ENCODE measurements around the gene ENG.
"Not testable (repeated sequence)": the region's sequence is repeated elsewhere in the genome, so short reads cannot be mapped to it uniquely, and the experiment has no call there.

Gene ENG

DNA sequence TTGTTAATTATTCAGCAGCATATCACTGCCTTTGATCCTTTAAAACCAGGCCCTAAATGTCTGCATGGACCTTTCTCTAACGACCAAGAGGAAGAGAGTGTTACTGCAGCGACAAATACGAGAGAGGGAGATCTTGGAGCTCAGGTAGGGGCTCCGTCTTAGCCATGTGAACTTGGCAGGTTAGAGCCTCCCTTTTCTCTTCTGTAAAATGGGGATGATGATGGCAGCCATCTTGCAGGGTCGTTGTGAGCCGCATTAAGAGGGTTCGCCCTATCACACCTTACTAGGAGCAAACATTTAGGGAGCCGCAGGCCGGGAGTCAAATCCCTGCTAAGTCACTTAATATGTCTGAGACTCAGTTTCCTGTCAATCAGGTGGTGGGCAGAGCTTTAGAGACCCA is 1.6 kb downstream of the ENG start:
- H3K79me2 ChIP-seq (ENCODE audit: control insufficient read depth, insufficient read depth, low read length, unreplicated experiment): peaks cover 75% of the 10 kb centered on the region
- H3K4me3 ChIP-seq (ENCODE audit: low read depth, low read length): peak overlapping the region; percentile 96
- peaks cover 19% of the 10 kb centered on the region for H3K4me1 ChIP-seq (ENCODE audit: control insufficient read depth, insufficient read depth, low read length, unreplicated experiment)
- H2AFZ ChIP-seq (ENCODE audit: low read length, unreplicated experiment): no peak overlapping the region
- peaks cover 38% of the 10 kb centered on the region for H3K36me3 ChIP-seq (ENCODE audit: insufficient read depth, low read length)
- H3K27ac ChIP-seq (ENCODE audit: low read depth, low read length): no peak overlapping the region
- H3K27me3 ChIP-seq (ENCODE audit: insufficient read depth, low read length): no peaks in the 10 kb centered on the region

DNA sequence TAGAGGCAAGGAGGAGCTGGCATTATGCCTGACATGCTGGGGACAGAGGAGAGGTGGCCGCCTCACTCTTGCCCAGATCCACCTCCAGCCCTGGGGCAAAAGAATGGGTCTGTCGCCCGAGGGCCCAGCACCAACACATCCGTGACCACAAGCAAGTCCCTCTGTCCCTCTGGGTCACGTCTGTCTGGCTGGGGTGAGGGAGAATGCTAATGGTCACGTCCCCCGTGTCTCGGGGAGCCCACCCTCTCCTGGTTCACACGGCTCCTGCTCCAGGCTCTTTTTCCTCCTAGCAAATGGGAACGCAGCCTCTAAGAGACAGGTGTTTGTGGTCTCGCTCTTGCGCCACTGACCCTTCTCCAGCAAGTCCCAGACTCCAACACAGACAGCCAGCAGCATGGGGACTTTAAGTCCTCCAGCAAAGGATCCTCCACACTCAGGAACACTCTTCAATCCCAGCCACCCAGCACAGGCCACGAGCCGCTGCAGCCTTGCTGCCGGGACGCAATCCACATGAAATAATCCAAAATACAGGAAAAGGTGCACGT is 4.1 kb downstream of the ENG start:
- peaks cover 99% of the 10 kb centered on the region for H3K79me2 ChIP-seq (ENCODE audit: control insufficient read depth, insufficient read depth, low read length, unreplicated experiment)
- H2AFZ ChIP-seq (ENCODE audit: low read length, unreplicated experiment): no peak overlapping the region
- no peak overlapping the region for H3K27ac ChIP-seq (ENCODE audit: low read depth, low read length)
- H3K36me3 ChIP-seq (ENCODE audit: insufficient read depth, low read length): peaks cover 38% of the 10 kb centered on the region
- peaks cover 39% of the 10 kb centered on the region for H3K4me1 ChIP-seq (ENCODE audit: control insufficient read depth, insufficient read depth, low read length, unreplicated experiment)
- H3K4me3 ChIP-seq (ENCODE audit: low read depth, low read length): peak overlapping the region; percentile 96; the same call in 1 of the 2 replicates
- no peaks in the 10 kb centered on the region for H3K27me3 ChIP-seq (ENCODE audit: insufficient read depth, low read length)

DNA sequence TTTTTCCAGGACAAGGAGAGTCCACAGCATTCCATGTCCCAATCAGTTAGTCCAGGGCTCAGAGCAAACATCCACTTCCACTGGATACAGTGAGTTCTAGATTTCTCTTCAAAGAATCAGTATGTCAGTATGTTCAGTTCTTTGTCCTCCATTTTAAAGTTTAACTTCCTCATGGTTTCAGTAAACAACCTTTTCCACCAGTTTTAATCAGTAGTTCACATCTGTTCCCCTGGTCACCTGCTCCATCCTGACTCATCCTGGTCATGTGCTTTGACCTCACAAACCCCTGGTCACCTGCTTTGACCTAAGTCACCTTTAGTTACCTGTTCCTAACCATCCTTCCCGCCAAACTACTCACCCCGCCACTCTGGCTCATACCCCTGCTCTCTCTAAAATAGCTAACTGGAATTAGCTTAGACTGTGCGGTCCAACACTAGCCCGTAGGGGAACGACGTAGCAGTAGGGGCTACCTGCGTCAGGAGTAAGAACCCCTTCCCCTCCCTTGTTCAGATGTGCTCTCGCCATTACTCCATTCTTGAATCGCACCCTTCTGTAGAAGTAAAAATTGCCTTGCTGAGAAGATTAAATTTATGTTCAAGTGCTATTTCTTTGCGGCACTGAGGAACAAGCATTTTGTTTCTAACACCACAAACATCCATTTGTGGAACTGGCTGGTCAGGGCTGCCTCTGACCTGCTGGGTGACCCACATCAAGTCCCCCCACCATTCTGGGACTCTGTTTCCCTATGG is 5.5 kb downstream of the ENG start:
- no peak overlapping the region for H3K27ac ChIP-seq (ENCODE audit: low read depth, low read length)
- H3K4me1 ChIP-seq (ENCODE audit: control insufficient read depth, insufficient read depth, low read length, unreplicated experiment): peaks cover 51% of the 10 kb centered on the region
- H3K79me2 ChIP-seq (ENCODE audit: control insufficient read depth, insufficient read depth, low read length, unreplicated experiment): peaks cover 98% of the 10 kb centered on the region
- peaks cover 38% of the 10 kb centered on the region for H3K36me3 ChIP-seq (ENCODE audit: insufficient read depth, low read length)
- no peak overlapping the region for H2AFZ ChIP-seq (ENCODE audit: low read length, unreplicated experiment)
- H3K4me3 ChIP-seq (ENCODE audit: low read depth, low read length): no peak overlapping the region
- H3K27me3 ChIP-seq (ENCODE audit: insufficient read depth, low read length): no peaks in the 10 kb centered on the region

DNA sequence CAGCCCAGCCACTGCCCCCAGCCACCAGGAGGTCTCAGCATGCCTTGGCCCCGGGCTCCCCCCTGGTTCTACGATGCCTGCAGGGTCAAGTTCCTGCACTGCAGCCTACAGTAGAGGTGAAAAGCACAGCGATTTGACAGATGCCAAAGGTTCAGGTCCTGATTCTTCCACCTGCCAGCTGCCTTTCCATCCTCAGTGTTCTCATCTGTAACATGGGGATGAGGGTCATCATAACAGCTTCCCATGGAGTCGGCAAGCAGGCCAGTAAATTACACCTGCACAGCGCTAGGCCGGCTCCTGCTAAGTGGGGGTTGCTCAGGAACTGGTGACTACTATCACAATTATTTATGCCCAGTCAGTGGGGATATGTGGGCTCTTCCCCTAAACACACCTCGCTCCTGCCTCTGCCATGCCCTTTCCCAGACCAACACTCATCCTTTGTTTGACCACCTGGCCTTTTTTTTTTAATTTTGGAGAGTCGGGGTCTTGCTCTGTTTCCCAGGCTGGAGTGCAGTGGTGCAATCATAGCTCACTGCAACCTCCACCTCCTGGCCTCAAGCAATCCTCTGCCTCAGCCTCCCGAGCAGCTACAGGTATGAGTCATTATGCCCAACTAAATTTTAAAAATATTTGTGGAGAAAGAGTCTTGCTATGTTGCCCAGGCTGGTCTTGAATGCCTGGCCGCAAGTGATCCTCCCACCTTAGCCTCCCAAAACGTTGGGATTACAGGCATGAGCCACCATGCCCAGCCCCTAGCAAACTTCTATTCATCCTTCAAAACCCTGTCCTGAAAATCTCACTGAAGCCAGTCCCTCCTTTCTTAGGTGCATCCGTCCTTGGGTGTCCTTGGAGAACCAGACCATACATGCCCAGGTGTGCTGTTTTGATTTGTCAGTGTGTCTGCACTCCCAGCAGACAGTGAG is 6.4 kb downstream of the ENG start:
- Histone ChIP-seq H3K36me3 (ENCODE audit: insufficient read depth, low read length) (peaks cover 38% of the 10 kb centered on the region), H3K79me2 (ENCODE audit: control insufficient read depth, insufficient read depth, low read length, unreplicated experiment) (peaks cover 93% of the 10 kb centered on the region), H3K4me1 (ENCODE audit: control insufficient read depth, insufficient read depth, low read length, unreplicated experiment) (peaks cover 51% of the 10 kb centered on the region), H3K27me3 (ENCODE audit: insufficient read depth, low read length) (no peaks in the 10 kb centered on the region), H2AFZ (ENCODE audit: low read length, unreplicated experiment) (no peak overlapping the region), H3K27ac (ENCODE audit: low read depth, low read length) (peak overlapping the region; percentile 91), H3K4me3 (ENCODE audit: low read depth, low read length) (no peak overlapping the region)

DNA sequence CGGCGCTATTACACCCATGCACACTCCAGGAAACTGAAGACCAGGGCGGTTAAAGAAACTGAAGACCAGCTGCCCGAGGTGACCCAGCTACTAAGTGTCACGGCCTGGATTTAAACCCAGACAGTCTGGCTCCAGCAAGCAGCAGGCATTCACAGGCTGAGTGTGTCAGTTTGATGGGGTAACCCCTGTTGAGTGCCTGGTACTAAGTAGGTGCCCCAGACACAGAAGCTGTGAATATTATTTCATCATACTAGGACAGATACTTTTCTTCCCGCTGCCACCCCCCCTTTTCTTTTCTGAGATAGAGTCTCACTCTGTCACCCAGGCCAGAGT is 7.3 kb downstream of the ENG start:
- H3K4me1 ChIP-seq (ENCODE audit: control insufficient read depth, insufficient read depth, low read length, unreplicated experiment): peaks cover 44% of the 10 kb centered on the region
- H3K4me3 ChIP-seq (ENCODE audit: low read depth, low read length): peak overlapping the region; percentile 56
- H2AFZ ChIP-seq (ENCODE audit: low read length, unreplicated experiment): no peak overlapping the region
- H3K27ac ChIP-seq (ENCODE audit: low read depth, low read length): peak overlapping the region; percentile 91
- H3K36me3 ChIP-seq (ENCODE audit: insufficient read depth, low read length): peaks cover 30% of the 10 kb centered on the region
- no peaks in the 10 kb centered on the region for H3K27me3 ChIP-seq (ENCODE audit: insufficient read depth, low read length)
- H3K79me2 ChIP-seq (ENCODE audit: control insufficient read depth, insufficient read depth, low read length, unreplicated experiment): peaks cover 89% of the 10 kb centered on the region

DNA sequence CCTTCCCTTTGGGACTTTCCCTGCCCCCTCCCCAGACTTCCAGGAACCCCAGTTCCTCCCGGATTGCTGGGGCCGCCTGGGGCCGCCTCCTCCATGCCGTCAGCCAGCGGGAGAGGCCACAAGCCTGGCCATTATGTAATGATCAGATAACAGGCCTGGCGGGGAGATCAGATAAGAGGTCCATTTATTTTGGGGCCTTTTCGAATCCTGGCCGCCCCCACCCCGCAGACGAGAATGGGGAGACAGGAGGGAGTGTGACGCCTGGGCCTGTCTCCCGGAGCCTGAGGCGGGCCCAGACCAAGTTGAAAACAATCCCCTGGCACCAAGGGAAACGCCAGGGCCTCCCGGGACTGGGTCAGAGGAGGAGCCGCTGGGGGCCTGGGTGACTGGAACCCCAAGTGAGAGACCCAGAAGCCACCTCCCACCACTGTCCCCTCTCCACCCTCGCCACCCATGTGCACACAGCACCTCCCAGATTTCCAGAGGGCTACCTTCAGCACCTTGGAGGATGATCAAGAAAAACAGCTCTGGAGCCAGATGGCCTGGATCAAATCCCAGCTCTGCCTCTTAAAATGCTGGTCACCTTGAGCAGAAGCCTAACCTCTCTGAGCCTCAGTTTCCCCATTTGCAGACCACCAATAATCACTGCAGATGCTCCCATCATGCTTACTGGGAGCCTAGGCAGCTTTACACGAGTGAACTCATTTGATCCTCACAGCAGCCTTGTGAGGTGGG is 7.8 kb downstream of the ENG start:
- Histone ChIP-seq H3K79me2 (ENCODE audit: control insufficient read depth, insufficient read depth, low read length, unreplicated experiment) (peaks cover 88% of the 10 kb centered on the region), H3K27me3 (ENCODE audit: insufficient read depth, low read length) (no peaks in the 10 kb centered on the region), H3K4me1 (ENCODE audit: control insufficient read depth, insufficient read depth, low read length, unreplicated experiment) (peaks cover 44% of the 10 kb centered on the region), H2AFZ (ENCODE audit: low read length, unreplicated experiment) (no peak overlapping the region), H3K4me3 (ENCODE audit: low read depth, low read length) (peak overlapping the region; percentile 56), H3K27ac (ENCODE audit: low read depth, low read length) (peak overlapping the region; percentile 91), H3K36me3 (ENCODE audit: insufficient read depth, low read length) (peaks cover 31% of the 10 kb centered on the region)

DNA sequence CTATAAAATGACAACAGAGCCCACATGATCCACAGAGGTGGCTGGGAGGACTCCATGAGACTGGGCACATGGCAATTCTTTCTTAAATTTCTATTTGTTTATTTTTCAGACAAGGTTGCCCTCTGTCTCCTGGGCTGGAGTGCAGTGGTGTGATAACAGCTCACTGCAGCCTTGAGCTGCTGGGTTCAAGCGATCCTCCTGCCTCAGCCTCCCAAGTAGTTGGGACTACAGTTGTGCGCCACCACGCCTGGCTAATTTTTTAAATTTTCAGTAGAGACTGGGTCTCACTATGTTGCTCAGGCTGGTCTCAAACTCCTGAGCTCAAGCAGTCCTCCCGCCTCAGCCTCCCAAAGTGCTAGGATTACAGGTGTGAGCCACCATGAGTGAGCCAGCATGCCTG is 8.8 kb downstream of the ENG start:
- Histone ChIP-seq H3K36me3 (ENCODE audit: insufficient read depth, low read length) (peaks cover 28% of the 10 kb centered on the region), H3K27ac (ENCODE audit: low read depth, low read length) (peak overlapping the region; percentile 91), H3K4me1 (ENCODE audit: control insufficient read depth, insufficient read depth, low read length, unreplicated experiment) (peaks cover 52% of the 10 kb centered on the region), H2AFZ (ENCODE audit: low read length, unreplicated experiment) (peak overlapping the region; percentile 1), H3K79me2 (ENCODE audit: control insufficient read depth, insufficient read depth, low read length, unreplicated experiment) (peaks cover 88% of the 10 kb centered on the region), H3K4me3 (ENCODE audit: low read depth, low read length) (peak overlapping the region; percentile 56)
- H3K27me3 ChIP-seq (ENCODE audit: insufficient read depth, low read length): not testable (repeated sequence)

DNA sequence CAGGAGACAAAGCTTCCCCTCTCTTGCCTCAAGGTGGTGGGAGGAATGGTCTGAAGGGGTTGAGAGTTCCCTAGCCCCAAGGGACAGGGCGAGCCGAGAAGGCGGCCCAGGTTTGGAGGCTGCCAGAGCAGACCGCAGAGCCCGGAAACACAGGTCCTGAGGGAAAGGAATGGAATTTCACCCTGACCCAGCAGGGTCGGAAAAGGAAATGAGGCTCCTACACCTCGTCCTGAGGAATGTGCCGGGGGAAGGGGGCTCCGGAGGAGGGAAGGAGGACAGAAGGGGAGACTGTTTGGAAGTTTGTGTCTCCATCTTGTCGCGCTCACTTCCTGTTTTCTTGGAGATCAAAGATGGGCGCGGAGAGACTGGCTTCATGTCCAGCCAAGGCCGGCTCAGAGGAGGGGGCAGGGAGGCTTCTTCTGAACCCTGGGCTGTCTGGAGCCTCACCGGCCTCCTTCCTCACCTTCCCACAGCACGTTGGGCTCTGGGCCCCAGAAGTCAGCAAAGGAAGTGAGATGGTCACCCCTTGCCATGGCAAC is 9.6 kb downstream of the ENG start:
- H2AFZ ChIP-seq (ENCODE audit: low read length, unreplicated experiment): peak overlapping the region; percentile 1
- peaks cover 86% of the 10 kb centered on the region for H3K79me2 ChIP-seq (ENCODE audit: control insufficient read depth, insufficient read depth, low read length, unreplicated experiment)
- H3K4me3 ChIP-seq (ENCODE audit: low read depth, low read length): peak overlapping the region; percentile 43
- H3K4me1 ChIP-seq (ENCODE audit: control insufficient read depth, insufficient read depth, low read length, unreplicated experiment): peaks cover 60% of the 10 kb centered on the region
- H3K27ac ChIP-seq (ENCODE audit: low read depth, low read length): peak overlapping the region; percentile 91
- no peaks in the 10 kb centered on the region for H3K27me3 ChIP-seq (ENCODE audit: insufficient read depth, low read length)
- H3K36me3 ChIP-seq (ENCODE audit: insufficient read depth, low read length): peaks cover 21% of the 10 kb centered on the region

DNA sequence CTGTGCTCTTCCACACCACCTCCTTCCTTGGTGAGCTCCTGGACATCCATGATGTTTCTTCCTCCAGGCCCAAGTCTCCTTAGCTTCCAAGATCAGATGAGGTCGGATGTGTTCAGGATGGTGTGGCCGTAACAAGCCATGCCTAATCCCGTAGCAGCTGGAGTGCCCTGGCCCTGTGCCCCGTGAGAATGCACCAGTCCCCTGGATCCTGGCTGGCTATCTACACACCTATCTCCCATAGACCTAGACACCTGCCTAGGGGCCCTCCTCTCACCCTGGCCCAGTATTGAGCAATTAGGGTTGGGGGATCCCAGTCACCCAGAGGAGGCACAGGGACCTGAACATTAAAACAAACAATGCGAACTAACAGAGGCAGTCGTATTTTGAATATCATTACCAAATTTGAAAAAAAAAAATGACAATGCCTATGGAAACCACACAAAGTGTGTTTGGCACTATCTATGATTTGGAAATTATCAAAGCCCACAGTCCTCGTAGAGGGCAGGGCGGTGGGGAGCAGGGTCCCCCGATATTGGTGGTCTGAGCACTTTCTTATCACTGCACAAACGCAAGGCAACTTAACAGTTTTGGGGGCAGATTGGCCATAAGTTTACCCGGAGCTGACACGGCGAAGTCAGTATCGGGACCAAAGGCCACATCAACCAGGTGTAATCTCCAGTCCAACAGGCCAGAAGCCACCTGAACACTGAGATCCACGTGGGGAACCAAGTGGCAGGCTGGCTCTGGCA is 13.2 kb downstream of the ENG start:
- Histone ChIP-seq H3K4me3 (ENCODE audit: low read depth, low read length) (no peak overlapping the region), H3K36me3 (ENCODE audit: insufficient read depth, low read length) (peaks cover 8% of the 10 kb centered on the region; the same call in 1 of the 2 replicates), H3K27ac (ENCODE audit: low read depth, low read length) (peak overlapping the region; percentile 96), H2AFZ (ENCODE audit: low read length, unreplicated experiment) (no peak overlapping the region), H3K79me2 (ENCODE audit: control insufficient read depth, insufficient read depth, low read length, unreplicated experiment) (peaks cover 71% of the 10 kb centered on the region), H3K4me1 (ENCODE audit: control insufficient read depth, insufficient read depth, low read length, unreplicated experiment) (peaks cover 73% of the 10 kb centered on the region), H3K27me3 (ENCODE audit: insufficient read depth, low read length) (no peaks in the 10 kb centered on the region)
